Measurements from ENCODE around the gene CTRB1.
"Not testable (repeated sequence)": the region's sequence is repeated elsewhere in the genome, so short reads cannot be mapped to it uniquely, and the experiment has no call there.

The CTRB1 gene

GRCh38 chr16:75226550-75227360 is 8.0 kb downstream of the CTRB1 start:
- DNase-seq, result no peak

- no peak for DNase-seq
Observed at GRCh38 chr16:75227361-75228142, 8.8 kb downstream of the CTRB1 start.

- DNase-seq, result no peak
Observed at GRCh38 chr16:75228143-75228976, 9.6 kb downstream of the CTRB1 start.

GRCh38 chr16:75229172-75230031 is 10.6 kb downstream of the CTRB1 start:
- DNase-seq, result no peak

- DNase-seq, result no peak
Observed at GRCh38 chr16:75230471-75231110, 11.8 kb downstream of the CTRB1 start.

GRCh38 chr16:75231570-75231969 is 12.8 kb downstream of the CTRB1 start:
- DNase-seq, result no peak

GRCh38 chr16:75233611-75233938 is 14.8 kb downstream of the CTRB1 start:
- DNase-seq, result no peak

GRCh38 chr16:75234856-75235696 is 16.3 kb downstream of the CTRB1 start:
- DNase-seq, result no peak

- DNase-seq, result no peak
Observed at GRCh38 chr16:75235721-75236193, 17.0 kb downstream of the CTRB1 start.

GRCh38 chr16:75236232-75236631 is 17.4 kb downstream of the CTRB1 start:
- DNase-seq, result no peak

GRCh38 chr16:75236736-75237397 is 18.1 kb downstream of the CTRB1 start:
- DNase-seq, result no peak

GRCh38 chr16:75237398-75238131 is 18.8 kb downstream of the CTRB1 start:
- DNase-seq, result no peak

- peak; percentile 75 for DNase-seq
Observed at GRCh38 chr16:75238132-75238852, 19.5 kb downstream of the CTRB1 start.

- DNase-seq, result peak; percentile 89
Observed at GRCh38 chr16:75238853-75239541, 20.2 kb downstream of the CTRB1 start.

- no peak for DNase-seq
Observed at GRCh38 chr16:75239542-75240122, 20.8 kb downstream of the CTRB1 start.

GRCh38 chr16:75240633-75241032 is 21.8 kb downstream of the CTRB1 start:
- DNase-seq, result not testable (repeated sequence)

- no peak for DNase-seq
Observed at GRCh38 chr16:75241412-75241811, 22.6 kb downstream of the CTRB1 start.

- DNase-seq, result no peak
Observed at GRCh38 chr16:75241955-75242354, 23.2 kb downstream of the CTRB1 start.
